ENCODE data around the gene TUBG2.
A peak's percentile ranks its signal among the peaks of the same experiment; 100 is the strongest.

The TUBG2 gene

GRCh38 chr17:42677921-42678781, 19.1 kb downstream of the TUBG2 start:
- H2BK15ac ChIP-seq (ENCODE audit: low read depth, poor library complexity, severe bottlenecking), result peak overlapping the region; percentile 95
- H2AFZ ChIP-seq (ENCODE audit: low read depth, low read length), result no peak overlapping the region
- peak overlapping the region; percentile 75 to 76 for H3K4me3 ChIP-seq (ENCODE audit: insufficient read depth in 1 of 2, low read depth in 1 of 2, low read length in 2 of 2)
- peak overlapping the region; percentile 76 to 93 for H3K18ac ChIP-seq (ENCODE audit: low read depth in 1 of 2, low read length in 2 of 2)
- H3K9ac ChIP-seq (ENCODE audit: low read length), result peak overlapping the region; percentile 93
- peak overlapping the region; percentile 50 for H3K4me2 ChIP-seq (ENCODE audit: low read length, poor library complexity, severe bottlenecking)
- peak overlapping the region; percentile 91 for H4K91ac ChIP-seq (ENCODE audit: low read length)
- H4K8ac ChIP-seq (ENCODE audit: low read length), result peak overlapping the region; percentile 45
- peak overlapping the region; percentile 26 to 52 for H3K4ac ChIP-seq (ENCODE audit: low read depth in 1 of 2, low read length in 2 of 2)
- no peaks in the 10 kb centered on the region for H3K27me3 ChIP-seq (ENCODE audit: control insufficient read depth in 1 of 2, insufficient read depth in 1 of 2, low read length in 2 of 2)
- peaks cover 52% of the 10 kb centered on the region for H3K4me1 ChIP-seq (ENCODE audit: control insufficient read depth, insufficient read depth, low read depth, low read length)
- H3K27ac ChIP-seq (ENCODE audit: low read length, poor library complexity, severe bottlenecking), result peak overlapping the region; percentile 96
- WGBS, result under 1% methylated on average over 41 of the region's 53 CpGs
- H3K36me3 ChIP-seq (ENCODE audit: control insufficient read depth in 1 of 2, insufficient read depth in 2 of 2, low read depth in 1 of 2, low read length in 2 of 2), result peaks cover 3 to 13% of the 10 kb centered on the region in 2 experiments
- H2AK5ac ChIP-seq (ENCODE audit: low read length, severe bottlenecking), result peak overlapping the region; percentile 11
- no peaks in the 10 kb centered on the region for H3K9me3 ChIP-seq (ENCODE audit: control insufficient read depth, low read length)
- peak overlapping the region in 1 of 2 experiments; percentile 2 for H2BK12ac ChIP-seq (ENCODE audit: low read length in 2 of 2)
- peak; percentile 90 for DNase-seq
- H3K79me1 ChIP-seq (replicated peaks; ENCODE audit: low read length, poor library complexity, severe bottlenecking), result peaks cover 26% of the 10 kb centered on the region
- H2BK120ac ChIP-seq (ENCODE audit: low read depth, low read length), result peak overlapping the region; percentile 81
- H3K23ac ChIP-seq (ENCODE audit: low read length in 2 of 2), result peak overlapping the region in 1 of 2 experiments; percentile 19
- no peak overlapping the region for H3K14ac ChIP-seq (ENCODE audit: low read length in 2 of 2)
- H2BK5ac ChIP-seq (ENCODE audit: low read depth, low read length, poor library complexity, severe bottlenecking), result peak overlapping the region; percentile 87

GRCh38 chr17:42678951-42679491, 19.9 kb downstream of the TUBG2 start:
- WGBS, result 0% methylated on average over 11 of the region's 18 CpGs
- H3K14ac ChIP-seq (ENCODE audit: low read length in 2 of 2), result peak overlapping the region in 1 of 2 experiments; percentile 97
- peak overlapping the region; percentile 39 for H2BK5ac ChIP-seq (ENCODE audit: low read depth, low read length, poor library complexity, severe bottlenecking)

GRCh38 chr17:42679492-42680330, 20.6 kb downstream of the TUBG2 start:
- Histone ChIP-seq H3K4me3 (ENCODE audit: insufficient read depth in 1 of 2, low read depth in 1 of 2, low read length in 2 of 2) (peak overlapping the region; percentile 45 to 72), H4K91ac (ENCODE audit: low read length) (peak overlapping the region; percentile 97), H3K9me3 (ENCODE audit: control insufficient read depth, low read length) (no peaks in the 10 kb centered on the region), H3K18ac (ENCODE audit: low read depth in 1 of 2, low read length in 2 of 2) (peak overlapping the region; percentile 91 to 100), H2BK120ac (ENCODE audit: low read depth, low read length) (peak overlapping the region; percentile 89), H2BK5ac (ENCODE audit: low read depth, low read length, poor library complexity, severe bottlenecking) (peak overlapping the region; percentile 39), H3K9ac (ENCODE audit: low read length) (peak overlapping the region; percentile 80), H3K79me1 (replicated peaks; ENCODE audit: low read length, poor library complexity, severe bottlenecking) (peaks cover 19% of the 10 kb centered on the region), H2AK5ac (ENCODE audit: low read length, severe bottlenecking) (peak overlapping the region; percentile 75), H2AFZ (ENCODE audit: low read depth, low read length) (peak overlapping the region; percentile 74), H2BK12ac (ENCODE audit: low read length in 2 of 2) (peak overlapping the region; percentile 85 to 95), H3K4me1 (ENCODE audit: control insufficient read depth, insufficient read depth, low read depth, low read length) (peaks cover 46% of the 10 kb centered on the region), H3K23ac (ENCODE audit: low read length in 2 of 2) (peak overlapping the region in 1 of 2 experiments; percentile 10), H3K4ac (ENCODE audit: low read depth in 1 of 2, low read length in 2 of 2) (peak overlapping the region; percentile 86 to 93), H3K27ac (ENCODE audit: low read length, poor library complexity, severe bottlenecking) (peak overlapping the region; percentile 92), H4K8ac (ENCODE audit: low read length) (peak overlapping the region; percentile 99), H2BK15ac (ENCODE audit: low read depth, poor library complexity, severe bottlenecking) (peak overlapping the region; percentile 66), H3K27me3 (ENCODE audit: control insufficient read depth in 1 of 2, insufficient read depth in 1 of 2, low read length in 2 of 2) (no peaks in the 10 kb centered on the region), H3K36me3 (ENCODE audit: control insufficient read depth in 1 of 2, insufficient read depth in 2 of 2, low read depth in 1 of 2, low read length in 2 of 2) (peaks cover 0 to 7% of the 10 kb centered on the region in 2 experiments), H3K4me2 (ENCODE audit: low read length, poor library complexity, severe bottlenecking) (peak overlapping the region; percentile 73), H3K14ac (ENCODE audit: low read length in 2 of 2) (peak overlapping the region in 1 of 2 experiments; percentile 97)
- WGBS, result 7% methylated on average over 77 of the region's 78 CpGs
- peak; percentile 86 for DNase-seq

More at GRCh38 chr17:42678951-42679491, 19.9 kb downstream of the TUBG2 start:
- Histone ChIP-seq H2BK120ac (ENCODE audit: low read depth, low read length) (peak overlapping the region; percentile 89), H3K23ac (ENCODE audit: low read length in 2 of 2) (no peak overlapping the region), H3K4me2 (ENCODE audit: low read length, poor library complexity, severe bottlenecking) (peak overlapping the region; percentile 73), H3K9me3 (ENCODE audit: control insufficient read depth, low read length) (no peaks in the 10 kb centered on the region), H3K18ac (ENCODE audit: low read depth in 1 of 2, low read length in 2 of 2) (peak overlapping the region; percentile 91 to 100), H2BK12ac (ENCODE audit: low read length in 2 of 2) (peak overlapping the region; percentile 91 to 95), H3K79me1 (replicated peaks; ENCODE audit: low read length, poor library complexity, severe bottlenecking) (peaks cover 25% of the 10 kb centered on the region), H3K4me3 (ENCODE audit: insufficient read depth in 1 of 2, low read depth in 1 of 2, low read length in 2 of 2) (peak overlapping the region; percentile 19 to 76), H2BK15ac (ENCODE audit: low read depth, poor library complexity, severe bottlenecking) (peak overlapping the region; percentile 95), H3K4ac (ENCODE audit: low read depth in 1 of 2, low read length in 2 of 2) (peak overlapping the region; percentile 79 to 93), H3K4me1 (ENCODE audit: control insufficient read depth, insufficient read depth, low read depth, low read length) (peaks cover 53% of the 10 kb centered on the region), H3K27me3 (ENCODE audit: control insufficient read depth in 1 of 2, insufficient read depth in 1 of 2, low read length in 2 of 2) (no peaks in the 10 kb centered on the region), H3K9ac (ENCODE audit: low read length) (peak overlapping the region; percentile 93), H3K36me3 (ENCODE audit: control insufficient read depth in 1 of 2, insufficient read depth in 2 of 2, low read depth in 1 of 2, low read length in 2 of 2) (peaks cover 0 to 9% of the 10 kb centered on the region in 2 experiments), H4K91ac (ENCODE audit: low read length) (peak overlapping the region; percentile 97), H3K27ac (ENCODE audit: low read length, poor library complexity, severe bottlenecking) (peak overlapping the region; percentile 92), H4K8ac (ENCODE audit: low read length) (peak overlapping the region; percentile 99), H2AFZ (ENCODE audit: low read depth, low read length) (no peak overlapping the region), H2AK5ac (ENCODE audit: low read length, severe bottlenecking) (no peak overlapping the region)
- DNase-seq, result peak; percentile 79
